HG02759 (cell line): ENCODE results near the gene TIMM17A.
"Not testable (repeated sequence)": the region's sequence is repeated elsewhere in the genome, so short reads cannot be mapped to it uniquely, and the experiment has no call there.

Source experiments
- ATAC-seq: cut with Tn5 transposase; IDR thresholded peaks from one replicate; pipeline ENCODE4 v1.9.1; 2021; ENCODE audit warnings: mild to moderate bottlenecking, moderate library complexity; ENCODE audit not compliant: unreplicated experiment

Gene TIMM17A

DNA sequence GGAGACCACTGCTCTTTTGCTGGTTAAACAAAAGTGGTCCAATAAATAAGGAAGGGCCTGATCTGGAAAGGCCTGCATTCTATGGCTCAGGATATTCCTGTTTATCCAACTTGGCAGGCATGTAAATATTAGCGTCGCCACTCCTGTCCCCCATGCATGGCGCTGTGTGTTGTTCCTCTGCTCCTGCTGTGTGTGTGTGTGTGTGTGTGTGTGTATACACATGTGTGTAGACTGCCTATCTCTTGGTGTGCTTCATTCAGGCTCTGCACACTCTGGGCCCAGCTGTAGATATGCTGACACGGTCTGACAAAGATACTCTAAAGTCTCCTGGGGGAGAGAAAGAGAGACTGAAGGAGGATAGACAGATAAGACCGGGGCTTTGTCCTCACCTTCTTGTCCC is 15.7 kb upstream of the TIMM17A start:
- ATAC-seq: no peak

DNA sequence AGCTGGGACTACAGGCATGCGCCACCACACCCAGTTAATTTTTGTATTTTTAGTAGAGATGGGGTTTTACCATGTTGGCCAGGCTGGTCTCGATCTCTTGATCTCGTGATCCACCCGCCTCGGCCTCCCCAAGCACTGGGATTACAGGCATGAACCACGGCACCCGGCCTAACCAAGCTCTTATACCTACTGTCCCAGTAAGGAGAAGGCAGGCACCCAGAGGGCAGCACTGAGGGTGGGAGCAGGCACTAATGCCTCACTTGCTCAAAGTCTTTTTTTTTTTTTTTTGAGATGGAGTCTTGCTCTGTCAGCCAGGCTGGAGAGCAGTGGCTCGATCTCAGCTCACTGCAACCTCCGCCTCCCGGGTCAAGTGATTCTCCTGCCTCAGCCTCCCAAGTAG is 15.0 kb upstream of the TIMM17A start:
- not testable (repeated sequence) for ATAC-seq

DNA sequence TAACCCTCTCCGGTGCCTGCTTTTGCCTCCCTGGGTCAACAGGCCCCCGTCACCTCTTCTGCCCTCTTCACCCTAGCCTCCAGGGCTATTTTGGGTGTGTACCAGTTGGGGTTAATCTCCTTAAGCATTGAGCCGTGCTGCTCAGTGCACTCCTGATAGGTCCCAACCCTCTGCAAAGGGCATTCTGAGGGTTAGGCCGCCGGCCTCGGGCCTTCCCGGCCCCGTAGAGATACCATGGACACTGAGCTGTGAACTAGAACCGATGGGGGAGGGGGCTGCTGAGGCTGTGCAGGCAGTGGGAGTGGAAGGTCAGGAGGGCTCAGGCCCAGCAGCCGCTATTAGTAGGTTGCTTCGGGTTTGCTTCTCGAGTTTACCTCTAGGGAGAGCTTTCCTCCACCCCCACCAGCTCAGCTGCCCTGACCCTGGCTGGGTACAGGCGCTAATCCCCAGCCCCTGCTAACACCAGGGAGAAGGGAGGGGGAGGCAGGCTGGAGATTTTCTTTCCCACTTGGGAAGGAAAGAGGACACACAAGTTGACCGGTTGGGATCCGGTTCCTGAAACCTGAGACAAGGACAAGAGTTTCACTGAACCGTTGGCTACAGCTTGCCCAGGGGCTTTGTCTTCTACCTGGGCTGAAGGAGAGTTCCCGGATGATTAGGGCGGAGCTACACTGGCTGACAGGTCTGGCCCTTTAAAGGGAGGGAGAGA is 13.7 kb upstream of the TIMM17A start:
- no peak for ATAC-seq

DNA sequence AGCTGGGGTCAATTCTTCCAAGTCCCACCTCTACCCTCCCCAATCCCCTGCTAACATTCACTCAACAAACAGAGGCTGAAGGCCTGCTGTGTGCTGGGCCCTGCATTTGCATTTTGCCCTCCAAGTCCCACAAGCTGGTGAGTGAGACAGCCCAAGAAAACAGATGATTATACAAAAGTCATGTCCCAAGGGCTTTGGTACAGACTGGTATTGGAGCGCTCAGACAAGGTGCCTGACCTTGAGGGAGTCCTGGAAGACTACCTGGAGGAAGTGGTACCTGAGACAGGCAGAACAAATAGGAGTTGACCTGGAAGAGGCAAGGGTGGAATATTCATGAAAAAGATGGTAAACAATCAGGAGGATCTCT is 13.2 kb upstream of the TIMM17A start:
- no peak for ATAC-seq

DNA sequence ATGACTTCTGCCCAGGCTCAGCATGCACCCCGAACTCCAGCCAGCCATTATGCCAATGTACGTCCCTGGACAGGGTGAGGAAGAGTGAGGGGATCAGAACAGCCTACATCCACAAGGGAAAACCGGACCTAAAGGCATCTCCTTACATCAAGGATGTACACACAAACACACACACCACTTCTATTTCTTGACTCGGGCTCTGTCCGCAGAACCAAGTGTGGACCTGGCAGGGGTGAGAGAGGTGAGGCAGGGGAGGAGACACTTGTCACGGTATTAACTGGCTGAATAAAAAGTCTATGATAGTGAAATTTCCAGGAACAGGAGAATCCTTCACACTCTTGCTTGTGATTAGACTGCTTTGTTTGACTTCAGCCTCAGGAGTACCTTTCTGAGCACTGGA is 11.3 kb upstream of the TIMM17A start:
- ATAC-seq: no peak

DNA sequence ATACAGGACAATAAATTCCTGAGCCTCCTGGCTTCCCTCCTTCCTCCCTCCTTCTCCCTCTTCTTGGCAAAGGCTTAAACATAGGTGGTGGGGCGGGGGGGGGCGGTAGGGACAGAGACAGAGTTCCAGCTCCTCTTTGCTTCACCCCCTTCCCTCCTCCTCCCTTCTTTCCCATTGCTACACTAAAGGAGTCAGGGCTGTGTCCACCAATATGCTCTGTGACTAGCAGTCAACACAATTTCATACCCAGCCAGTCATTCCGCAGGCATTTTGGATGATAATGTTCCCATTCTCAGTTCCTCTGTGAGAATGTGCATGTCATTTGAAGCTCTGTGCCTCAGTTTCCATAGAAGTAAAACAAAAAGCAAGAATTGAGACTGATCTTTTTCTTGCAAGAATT is 10.7 kb upstream of the TIMM17A start:
- ATAC-seq: no peak

DNA sequence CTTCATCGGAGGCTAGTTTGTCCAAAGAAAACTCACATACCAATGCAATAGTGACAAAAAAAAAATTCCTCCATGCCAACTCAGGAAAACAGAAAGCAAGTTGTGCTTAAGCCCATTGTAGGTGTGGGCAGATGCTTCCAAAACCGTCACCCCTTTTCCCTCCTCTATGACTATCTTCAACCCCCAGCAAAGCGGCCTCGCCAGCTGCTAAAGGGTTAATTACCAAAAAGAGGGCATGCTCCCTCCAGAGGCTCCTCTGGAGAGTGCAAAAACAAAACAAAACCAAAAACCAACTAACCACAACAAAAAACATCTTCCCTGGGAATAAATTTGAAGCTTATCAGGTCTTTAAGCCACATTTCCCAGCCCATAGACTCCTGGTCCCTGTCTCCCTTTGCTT is 10.1 kb upstream of the TIMM17A start:
- no peak for ATAC-seq

DNA sequence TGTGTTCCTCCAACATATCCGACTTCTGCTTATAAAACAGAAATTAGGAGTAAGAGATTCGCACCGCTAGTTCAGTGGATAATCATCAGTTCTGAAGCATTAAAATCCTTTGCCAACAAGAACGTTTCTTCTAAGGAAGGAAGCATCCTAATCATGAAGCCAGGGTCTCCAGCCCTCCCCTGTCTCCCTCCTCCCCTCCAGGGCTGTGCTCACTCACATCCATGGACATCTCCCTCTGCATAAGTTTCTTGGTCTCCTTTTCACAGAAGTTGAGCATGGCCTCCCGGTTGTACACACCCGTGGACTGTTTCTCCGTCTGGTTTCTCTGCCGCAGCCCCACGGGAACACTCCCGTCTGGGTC is 9.5 kb upstream of the TIMM17A start:
- ATAC-seq: no peak

DNA sequence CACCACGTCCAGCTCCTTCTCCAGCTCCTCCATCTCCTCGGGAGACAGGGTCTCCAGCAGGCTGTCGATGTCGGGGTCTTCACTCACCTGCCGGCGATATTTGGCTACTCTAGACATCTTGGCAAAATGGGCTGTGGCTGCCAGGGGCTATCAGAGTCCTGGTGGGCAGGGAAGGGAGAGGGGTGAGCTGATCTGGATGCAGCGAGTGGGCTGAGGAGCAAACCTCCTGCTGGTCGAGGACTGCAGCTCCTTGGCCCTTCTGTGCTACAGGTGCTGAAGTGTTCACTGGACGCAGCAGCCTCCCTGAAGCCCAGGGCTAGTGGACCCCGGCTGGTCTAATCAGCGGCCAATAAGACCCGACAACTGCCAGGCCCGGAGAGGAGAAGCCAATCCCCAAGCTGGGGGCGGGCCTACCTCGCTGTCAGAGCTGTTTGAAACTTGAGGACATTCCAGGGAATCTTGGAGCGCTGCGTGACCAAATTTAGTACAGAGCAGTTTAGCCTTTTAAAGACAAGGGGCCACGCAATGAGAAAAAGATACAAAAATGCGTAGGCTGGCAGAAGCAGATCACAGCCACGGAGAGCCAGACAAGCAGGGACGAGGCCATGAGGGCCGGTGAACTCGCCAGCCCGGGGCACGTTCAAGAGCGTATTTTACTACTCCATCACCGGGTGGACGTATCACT is 8.9 kb upstream of the TIMM17A start, which contains the start of gene LMOD1:
Gene LMOD1, minus strand, starts transcription at position 325 of the 685 bp plus-strand sequence. Its CDS starts 208 bp downstream, at position 117.
- no peak for ATAC-seq

DNA sequence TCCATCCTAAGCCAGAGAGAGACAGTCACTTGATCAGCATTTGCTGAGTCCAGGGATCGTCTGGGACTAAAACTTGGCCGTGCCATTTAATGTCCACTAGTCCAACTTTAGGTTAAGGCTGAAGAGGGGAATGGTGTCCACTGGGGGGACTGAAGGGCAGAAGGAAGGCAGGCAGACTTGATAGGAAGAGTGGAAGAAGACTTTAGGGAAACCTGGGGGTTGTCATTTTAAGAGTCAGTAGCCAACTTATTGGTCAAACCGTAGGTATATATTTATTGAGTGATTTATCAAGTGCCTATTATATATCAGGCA is 7.7 kb upstream of the TIMM17A start:
- ATAC-seq: no peak

DNA sequence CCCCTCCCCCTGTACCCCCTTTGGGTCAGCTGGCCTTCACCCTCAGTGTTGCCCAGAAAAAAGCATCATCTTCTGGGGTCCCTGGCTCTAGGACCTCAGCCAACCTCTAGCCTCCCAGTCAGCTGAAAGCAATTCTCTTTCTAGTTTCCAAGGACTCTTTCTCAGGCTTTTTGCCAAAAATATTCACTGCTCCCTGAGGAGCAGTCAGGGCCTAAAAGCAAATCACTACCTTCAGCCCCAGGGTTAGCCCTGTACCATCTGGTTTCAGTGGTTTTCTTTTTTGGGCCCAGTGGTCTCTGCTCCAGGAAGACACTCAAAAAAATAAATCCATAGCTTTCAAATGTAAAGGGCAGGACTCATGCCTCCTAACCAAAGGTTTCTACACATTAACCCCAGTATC is 5.8 kb upstream of the TIMM17A start:
- ATAC-seq: no peak

DNA sequence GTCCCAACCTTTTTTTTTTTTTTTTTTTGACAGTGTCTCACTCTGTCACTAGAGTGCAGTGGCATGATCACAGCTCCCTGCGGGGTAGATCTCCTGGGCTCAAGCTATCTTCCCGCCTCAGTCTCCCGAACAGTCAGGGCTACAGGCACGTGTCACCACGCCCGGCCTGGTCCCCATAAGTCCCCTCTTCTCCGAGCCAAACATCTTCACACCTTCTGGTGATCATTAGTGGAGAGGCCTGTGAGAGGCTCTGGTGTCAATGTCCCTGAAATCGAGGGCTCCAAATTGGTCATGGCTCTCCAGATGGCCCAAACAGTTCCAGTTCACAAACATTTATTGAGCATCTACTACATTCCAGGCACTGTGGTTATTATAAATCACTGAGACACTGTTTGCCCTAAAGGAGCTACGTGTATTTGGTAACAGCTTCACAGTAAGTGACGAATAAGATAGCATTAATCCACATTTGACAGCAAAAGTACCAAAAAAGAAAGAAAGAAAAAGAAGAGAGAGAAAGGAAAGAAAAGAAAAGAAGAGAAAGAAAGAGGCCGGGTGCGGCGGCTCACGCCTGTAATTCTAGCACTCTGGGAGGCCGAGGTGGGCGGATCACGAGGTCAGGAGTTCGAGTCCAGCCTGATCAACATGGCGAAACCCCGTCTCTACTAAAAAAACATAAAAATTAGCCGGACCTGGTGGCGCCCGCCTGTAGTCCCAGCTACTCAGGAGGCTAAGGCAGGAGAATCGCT is 867 bp upstream of the TIMM17A start:
- no peak for ATAC-seq

DNA sequence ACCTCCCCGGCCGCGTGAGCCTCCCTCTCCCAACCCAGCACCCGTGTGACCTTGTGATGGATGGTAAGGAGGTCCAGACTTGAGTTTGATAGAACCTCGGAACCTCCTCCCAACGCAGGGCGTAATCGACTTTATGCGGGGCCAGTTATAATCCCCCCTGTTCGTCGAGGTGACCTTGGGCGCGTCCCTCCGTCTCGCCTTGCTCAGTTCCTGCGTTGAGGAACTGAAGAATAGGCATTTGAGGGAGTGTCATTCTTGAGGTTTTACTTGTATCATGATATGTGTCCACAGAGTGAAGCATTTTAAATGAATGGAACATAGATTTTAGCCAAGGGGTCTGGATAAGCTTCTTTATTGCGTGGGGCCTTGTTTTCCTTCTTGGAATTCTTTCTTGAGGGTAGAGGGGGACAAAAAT is 433 bp downstream of the TIMM17A start:
- ATAC-seq: peak; percentile 2

DNA sequence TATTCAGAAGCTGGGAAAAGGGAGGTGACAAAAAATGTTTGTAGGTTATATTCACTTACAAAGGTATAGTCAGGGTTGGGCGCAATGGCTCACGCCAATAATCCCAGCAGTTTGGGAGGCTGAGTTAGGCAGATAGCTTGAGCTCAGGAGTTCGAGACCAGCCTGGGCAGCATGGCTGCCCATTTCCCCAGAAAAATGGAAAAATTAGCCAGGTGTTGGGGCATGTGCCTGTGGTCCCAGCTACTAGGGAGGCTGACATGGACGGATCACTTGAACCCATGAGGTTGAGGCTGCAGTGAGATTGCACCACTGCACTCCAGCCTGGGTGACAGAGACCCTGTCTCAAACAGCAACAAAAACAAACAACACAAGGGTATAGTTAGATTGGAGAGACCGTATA is 3.0 kb downstream of the TIMM17A start:
- ATAC-seq: no peak

DNA sequence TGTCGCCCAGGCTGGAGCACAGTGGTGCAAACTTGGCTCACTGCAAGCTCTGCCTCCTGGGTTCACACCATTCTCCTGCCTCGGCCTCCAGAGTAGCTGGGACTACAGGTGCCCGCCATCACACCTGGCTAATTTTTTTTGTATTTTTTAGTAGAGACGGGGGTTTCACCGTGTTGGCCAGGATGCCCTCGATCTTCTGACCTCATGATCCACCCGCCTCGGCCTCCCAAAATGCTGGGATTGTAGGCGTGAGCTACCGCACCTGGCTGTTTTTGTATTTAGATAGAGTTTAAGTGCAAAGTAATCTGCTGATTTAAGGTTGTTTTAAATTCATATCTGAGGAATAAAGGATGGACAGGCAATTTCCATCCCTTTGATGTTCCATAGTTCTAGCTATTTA is 7.1 kb downstream of the TIMM17A start:
- ATAC-seq: not testable (repeated sequence)

DNA sequence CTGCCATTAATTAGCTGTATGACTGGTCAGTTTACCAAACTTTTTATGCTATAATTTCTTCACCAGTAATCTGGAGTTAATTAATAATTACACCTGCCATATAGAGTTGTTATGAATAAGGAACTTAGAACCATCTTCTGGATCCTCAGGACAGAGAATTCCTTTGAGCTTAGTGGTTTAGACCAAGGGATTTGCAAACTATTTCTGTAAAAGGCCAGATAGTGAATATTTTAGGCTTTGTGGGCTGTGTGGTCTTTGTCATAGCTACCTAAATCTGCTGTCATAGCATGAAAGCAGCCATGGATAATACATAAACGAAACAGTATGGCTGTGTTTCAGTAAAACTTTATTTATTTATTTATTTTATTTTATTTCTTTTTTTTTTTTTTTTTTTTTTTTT is 9.0 kb downstream of the TIMM17A start:
- no peak for ATAC-seq

DNA sequence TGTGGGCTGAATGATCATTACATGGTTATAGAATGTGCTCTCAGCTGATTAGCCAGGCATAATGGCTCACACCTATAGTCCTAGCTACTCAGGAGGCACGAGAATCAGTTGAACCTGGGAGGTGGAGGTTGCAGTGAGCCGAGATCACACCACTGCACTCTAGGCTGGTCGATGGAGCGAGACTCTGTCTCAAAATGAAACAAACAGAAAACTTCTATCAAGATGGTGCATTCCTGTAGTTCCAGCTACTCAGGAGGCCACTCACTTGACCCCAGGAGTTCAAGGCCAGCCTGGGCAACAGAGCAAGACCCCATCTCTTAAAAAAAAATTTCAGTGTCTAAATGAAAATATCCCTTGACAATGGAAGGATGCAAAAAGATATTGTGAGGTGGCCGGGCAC is 10.9 kb downstream of the TIMM17A start:
- ATAC-seq: peak; percentile 47

DNA sequence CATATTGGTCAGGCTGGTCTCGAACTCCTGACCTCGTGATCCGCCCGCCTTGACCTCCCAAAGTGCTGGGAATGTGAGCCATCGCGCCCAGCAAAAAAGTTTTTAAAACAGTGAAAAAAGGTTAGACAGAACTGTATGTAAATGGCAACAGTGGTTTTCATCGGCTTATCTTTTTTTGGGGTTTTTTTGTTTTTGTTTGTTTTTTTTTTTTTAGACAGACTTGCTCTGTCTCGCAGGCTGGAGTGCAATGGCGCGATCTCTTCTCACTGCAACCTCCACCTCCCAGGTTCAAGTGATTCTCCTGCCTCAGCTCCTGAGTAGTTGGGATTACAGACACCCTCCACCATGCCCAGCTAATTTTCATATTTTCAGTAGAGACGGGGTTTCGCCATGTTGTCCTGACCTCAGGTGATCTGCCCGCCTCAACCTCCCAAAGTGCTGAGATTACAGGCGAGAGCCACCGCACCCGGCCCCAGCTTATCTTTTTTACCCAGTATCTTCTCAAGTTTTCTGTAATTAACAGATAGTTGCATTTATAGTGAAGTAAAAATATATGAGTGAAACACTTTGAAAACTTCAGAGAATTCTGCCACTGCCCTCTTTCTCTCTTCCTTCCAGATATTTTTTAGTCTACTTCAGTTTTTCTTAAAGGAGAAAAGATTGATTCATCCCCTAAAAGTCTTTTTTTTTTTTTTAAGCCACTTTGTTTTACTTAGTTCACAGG is 13.1 kb downstream of the TIMM17A start:
- ATAC-seq: no peak

DNA sequence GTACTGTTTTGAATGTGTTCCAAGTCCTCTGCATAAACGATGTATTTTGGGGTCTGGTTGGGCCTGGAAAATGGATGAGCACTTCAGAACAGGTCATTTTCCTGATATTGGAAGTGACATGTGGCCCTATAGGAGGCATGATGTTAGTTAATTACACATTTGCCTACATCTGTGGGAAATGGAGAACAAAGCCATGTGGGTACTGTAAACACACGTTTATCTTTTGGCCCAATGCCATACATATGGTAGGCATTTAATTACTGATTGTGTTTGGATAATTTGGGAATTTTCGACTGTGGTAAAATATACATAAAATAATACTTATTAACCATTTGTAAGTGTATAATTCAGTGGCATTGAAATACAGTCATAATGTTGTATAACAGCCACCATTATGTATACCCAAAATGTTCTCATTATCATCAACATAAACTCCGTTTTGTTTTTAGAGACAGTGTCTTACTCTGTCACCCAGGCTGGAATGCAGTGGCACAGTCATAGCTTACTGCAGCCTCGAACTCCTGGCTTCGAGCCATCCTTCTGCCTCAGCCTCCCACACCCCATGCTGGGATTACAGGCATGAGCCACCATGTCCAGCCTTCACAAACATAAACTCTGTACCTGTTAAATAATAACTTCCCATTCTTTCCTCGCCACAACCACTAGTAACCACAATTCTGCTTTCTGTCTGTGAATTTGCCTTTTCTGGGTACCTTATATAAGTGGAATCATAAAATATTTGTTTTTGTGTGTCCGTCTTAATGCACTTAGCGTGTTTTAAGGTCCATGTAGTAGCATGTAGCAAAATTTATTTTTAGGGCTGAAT is 15.2 kb downstream of the TIMM17A start:
- ATAC-seq: no peak

DNA sequence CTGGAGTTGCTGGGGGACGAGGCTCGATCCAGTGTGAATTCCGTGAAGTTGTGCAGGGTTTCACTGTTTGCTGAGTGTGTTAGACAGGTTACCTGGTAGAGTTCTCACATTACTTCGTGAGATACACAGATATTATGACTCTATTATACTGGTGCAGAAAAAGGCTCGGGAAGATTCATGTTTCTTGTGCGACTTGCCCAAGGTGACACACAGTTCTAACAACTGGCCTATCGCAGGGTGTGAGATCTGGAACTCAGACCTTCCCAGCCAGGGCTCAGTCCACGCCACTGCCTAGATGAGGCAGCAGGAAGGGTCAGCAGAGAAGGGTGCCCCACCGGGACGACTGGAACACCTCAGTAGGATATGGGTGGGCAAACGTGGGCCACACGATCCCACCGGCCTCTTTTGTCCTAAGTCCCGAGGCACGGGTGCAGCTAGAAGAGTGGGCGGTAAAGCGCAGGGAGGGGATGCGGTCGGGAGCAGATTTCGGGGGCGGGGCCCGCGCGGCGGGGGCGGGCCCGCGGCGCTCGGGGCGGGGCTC is 26.8 kb downstream of the TIMM17A start:
- ATAC-seq: no peak
